B cell (primary cell): ENCODE data around the gene RARA. TPM values are rescaled to one million over a fixed set of nuclear protein-coding genes. Genes with fewer than 3 reads are reported as not detected.

Experiments
- ATAC-seq: fragments of 200-7000 bp; cut with Tn5 transposase; one replicate; pipeline ENCODE4 v1.10.0; 2021; ENCODE audit warnings: low read depth, mild to moderate bottlenecking, moderate number of reproducible peaks, moderate library complexity
- CTCF ChIA-PET: fragments of 350-600 bp; sonication (Branson Sonifier 250); formaldehyde crosslinking; loops from one replicate; lab custom pipeline; 2021; ENCODE audit warnings: antibody characterized with exemption, inconsistent platforms; lab: Charles Lee
- POLR2A ChIA-PET: fragments of 350-600 bp; sonication (Branson Sonifier 250); formaldehyde crosslinking; loops from one replicate; lab custom pipeline; 2021; ENCODE audit warnings: antibody characterized with exemption; lab: Charles Lee
- DNase-seq: peaks from one replicate; pipeline ENCODE4 v3.0.0; 2013
- H2AFZ ChIP-seq: 2 replicates; pipeline ENCODE4 v1.6.1; 2012; ENCODE audit warnings: mild to moderate bottlenecking, low read depth, low read length; ENCODE audit not compliant: insufficient read depth, poor library complexity, severe bottlenecking
- H3K27ac ChIP-seq, 2 donors: 1 replicate in 1 of 2; 2 replicates in 1 of 2; pipeline ENCODE4 v1.5.1; 2012 to 2013; ENCODE audit warnings: low read length in 2 of 2, mild to moderate bottlenecking in 2 of 2, moderate library complexity in 1 of 2
- H3K27me3 ChIP-seq, 4 experiments: fragments of 200-600 bp in 1 of 4; sonication (generic) in 1 of 4; replicated peaks in 1 of 4; 1 replicate in 2 of 4; 2 replicates in 2 of 4; pipeline versions ENCODE4 v1.6.1 to v1.7.0; 2013 to 2016; ENCODE audit warnings: low read length in 3 of 4, mild to moderate bottlenecking in 2 of 4, mixed read lengths in 1 of 4, moderate library complexity in 1 of 4; ENCODE audit not compliant: insufficient read depth in 4 of 4, control insufficient read depth in 3 of 4; ENCODE audit errors: control extremely low read depth in 1 of 4
- H3K36me3 ChIP-seq, 2 experiments: replicated peaks in 1 of 2; 1 replicate in 1 of 2; 2 replicates in 1 of 2; pipeline versions ENCODE4 v1.6.1 to v1.7.1; 2013; ENCODE audit warnings: low read length in 1 of 2; ENCODE audit not compliant: insufficient read depth in 2 of 2, control insufficient read depth in 1 of 2; ENCODE audit errors: control extremely low read depth in 1 of 2, extremely low read depth in 1 of 2
- H3K4me1 ChIP-seq, 2 donors: fragments of 200-600 bp in 1 of 2; sonication (generic) in 1 of 2; 1 replicate in 1 of 2; 2 replicates in 1 of 2; pipeline versions ENCODE4 v1.5.1 to v1.6.1; 2013 to 2017; ENCODE audit warnings: low read length in 2 of 2; ENCODE audit not compliant: control insufficient read depth in 2 of 2, insufficient read depth in 2 of 2
- H3K4me2 ChIP-seq: replicated peaks from 2 replicates; pipeline ENCODE3; 2012; ENCODE audit warnings: mild to moderate bottlenecking, low read depth, low read length; ENCODE audit not compliant: poor library complexity, severe bottlenecking
- H3K4me3 ChIP-seq, 5 experiments: fragments of 200-600 bp in 1 of 5; sonication (generic) in 1 of 5; 1 replicate in 3 of 5; 2 replicates in 2 of 5; pipeline versions ENCODE4 v1.5.1 to v1.7.0; 2011 to 2016; ENCODE audit warnings: low read length in 4 of 5, mild to moderate bottlenecking in 4 of 5, low read depth in 2 of 5, control low read depth in 1 of 5, moderate library complexity in 1 of 5; ENCODE audit not compliant: insufficient read depth in 1 of 5; ENCODE audit errors: control extremely low read depth in 1 of 5, extremely low read depth in 1 of 5
- H3K79me2 ChIP-seq: fragments of 200-600 bp; sonication (generic); one replicate; pipeline ENCODE4 v1.6.0; 2016; ENCODE audit warnings: low read length; ENCODE audit not compliant: control insufficient read depth, insufficient read depth
- H3K9ac ChIP-seq: fragments of 200-600 bp; sonication (generic); 2 replicates; pipeline ENCODE4 v1.6.1; 2017; ENCODE audit warnings: mild to moderate bottlenecking, low read length, moderate library complexity
- H3K9me3 ChIP-seq, 3 donors: one replicate each; pipeline versions ENCODE4 v1.6.1 to v1.7.1; 2013; ENCODE audit warnings: low read length in 2 of 3; ENCODE audit not compliant: control insufficient read depth in 2 of 3, insufficient read depth in 1 of 3; ENCODE audit errors: control extremely low read depth in 1 of 3
- H4K20me1 ChIP-seq: 2 replicates; pipeline ENCODE4 v1.6.0; 2012; ENCODE audit warnings: mild to moderate bottlenecking, low read length; ENCODE audit not compliant: insufficient read depth, control insufficient read depth, poor library complexity, severe bottlenecking
- H3K27ac Mint-ChIP-seq: one replicate; pipeline ENCODE4 v1.8.0; 2021; ENCODE audit warnings: mixed read lengths
- H3K27me3 Mint-ChIP-seq: one replicate; pipeline ENCODE4 v1.8.0; 2021; ENCODE audit warnings: mixed read lengths
- H3K4me1 Mint-ChIP-seq: one replicate; pipeline ENCODE4 v1.8.0; 2021; ENCODE audit warnings: mixed read lengths
- H3K4me3 Mint-ChIP-seq: one replicate; pipeline ENCODE4 v1.8.0; 2021; ENCODE audit warnings: mixed read lengths
- H3K9me3 Mint-ChIP-seq: one replicate; pipeline ENCODE4 v1.8.0; 2022; ENCODE audit warnings: mixed read lengths; ENCODE audit not compliant: insufficient read depth
- CTCF ChIP-seq: fragments of 200-600 bp; IDR thresholded peaks from one replicate; pipeline ENCODE4 v1.8.0; 2022; ENCODE audit warnings: antibody characterized with exemption, mild to moderate bottlenecking
- EZH2 ChIP-seq: IDR thresholded peaks from 2 replicates; pipeline ENCODE4 v1.6.1; 2012; ENCODE audit warnings: borderline replicate concordance, low read depth, mild to moderate bottlenecking, moderate library complexity, low read length; ENCODE audit not compliant: insufficient read depth, poor library complexity, severe bottlenecking
- WGBS: methylation state at CpG from one replicate; pipeline ENCODE4 v1.1.5; 2013; ENCODE audit warnings: missing lambda C conversion rate; ENCODE audit not compliant: insufficient coverage; 5-methylcytosine and 5-hydroxymethylcytosine counted together
- intact Hi-C: fragments of 100-400 bp; cut with micrococcal nuclease; formaldehyde crosslinking; loops from one replicate; pipeline ENCODE4 v1.10.0; 2022
- polyA plus RNA-seq: library from polyadenylated mRNA; depleted of rRNA; stranded (reverse); fragments of >200 nt; gene quantifications from 2 replicates; pipeline ENCODE4 v1.2.3, GENCODE V29; 2012
- total RNA-seq, 2 donors: library from RNA; stranded (reverse); fragments of 120-200 nt in 1 of 2; gene quantifications; 1 replicate in 1 of 2; 2 replicates in 1 of 2; pipeline versions ENCODE4 v1.2.3 to v1.2.4, GENCODE V29; 2013 to 2022

The RARA gene
- total and polyA plus RNA-seq, 2 donors (not counting 1 experiment from before 2014, with no cell fraction given): 20.7 to 86.2 TPM

GRCh38 chr17:40312131-40312731 is 3.3 kb downstream of the RARA start:
- intact Hi-C loops: no loop called here
- no peak overlapping the region for H3K9ac ChIP-seq
- no peak overlapping the region for H3K27ac Mint-ChIP-seq

More at GRCh38 chr17:40312131-40312731, 3.3 kb downstream of the RARA start:
- Histone ChIP-seq H3K4me2 (peak overlapping the region; percentile 45), H3K4me3 (no peak overlapping the region), H3K36me3 (no peaks in the 10 kb centered on the region), H3K27ac (no peak overlapping the region), H4K20me1 (no peaks in the 10 kb centered on the region), H3K27me3 (no peaks in the 10 kb centered on the region), H3K9me3 (no peaks in the 10 kb centered on the region), H2AFZ (no peak overlapping the region), H3K79me2 (peaks cover 12% of the 10 kb centered on the region), H3K4me1 (peaks cover 59 to 72% of the 10 kb centered on the region in 2 donors)
- no peak for DNase-seq
- no peak for ATAC-seq
- ChIA-PET POLR2A (interaction anchor here (1.4 kb wide), 1 partner anchor 36 kb away, joined by 3 read pairs; no protein-coding TSS in a partner anchor), CTCF (interaction anchor here (1.0 to 30.5 kb wide), 5 partner anchors 9 to 172 kb away, joined by 3 to 871 read pairs (median 5); partner anchors contain the start of genes CASC3 and GJD3)
- H3K9me3 Mint-ChIP-seq: no peaks in the 10 kb centered on the region
- peaks cover 30% of the 10 kb centered on the region for H3K4me1 Mint-ChIP-seq
- WGBS: 44% methylated on average over 7 of the region's 7 CpGs
- peak overlapping the region; percentile 10 for H3K4me3 Mint-ChIP-seq
- TF ChIP-seq CTCF: no peak
- no peak for TF ChIP-seq EZH2
- no peaks in the 10 kb centered on the region for H3K27me3 Mint-ChIP-seq
